Colonic mucosa (tissue), 4 donors: ENCODE measurements around the gene TIMM8A. TPM values are rescaled to one million over a fixed set of nuclear protein-coding genes. Genes with fewer than 3 reads are reported as not detected.

Experiments
- DNase-seq: peaks from one replicate; pipeline ENCODE4 v3.0.0-alpha.2; 2020
- H3K27ac ChIP-seq: fragments of 200-600 bp; one replicate; pipeline ENCODE4 v1.8.0; 2021
- H3K27me3 ChIP-seq: fragments of 200-600 bp; one replicate; pipeline ENCODE4 v1.8.0; 2021
- H3K36me3 ChIP-seq: fragments of 200-600 bp; one replicate; pipeline ENCODE4 v1.8.0; 2021
- H3K4me1 ChIP-seq: fragments of 200-600 bp; one replicate; pipeline ENCODE4 v1.8.0; 2021; ENCODE audit warnings: mild to moderate bottlenecking
- H3K4me3 ChIP-seq: fragments of 200-600 bp; one replicate; pipeline ENCODE4 v1.8.0; 2021
- H3K9ac ChIP-seq, 2 donors: one replicate each; pipeline ENCODE4 v1.7.0; 2013; ENCODE audit warnings: control low read depth in 2 of 2, low read depth in 2 of 2, low read length in 2 of 2
- H3K9me3 ChIP-seq: fragments of 200-600 bp; one replicate; pipeline ENCODE4 v1.8.0; 2021
- intact Hi-C: fragments of 100-400 bp; cut with DNase I; formaldehyde crosslinking; loops from one replicate; pipeline ENCODE4 v1.14.1; 2022
- total RNA-seq, 2 donors: library from RNA; stranded (reverse); fragmentation: NEBNext Ultra II Directional in 1 of 2; extraction: Animal tissue kit (Norgen Biotek cat#: 25700) in 1 of 2; gene quantifications; one replicate each; pipeline ENCODE4 v1.2.1, GENCODE V29; 2021
- TF ChIP-seq, protein P1 (sequence below): fragments of 200-600 bp; IDR thresholded peaks from one replicate; pipeline ENCODE4 v1.8.0; 2022; ENCODE audit warnings: antibody characterized with exemption, mild to moderate bottlenecking
- donor health status: healthy.
- donor health status: DM: no; HTN: no; CAD: no.
- donor health status: DM: no; HTN: no; CAD: no.

The TIMM8A gene
- total RNA-seq, 2 donors from 2014 or later, result 9.4 to 22.9 TPM

DNA sequence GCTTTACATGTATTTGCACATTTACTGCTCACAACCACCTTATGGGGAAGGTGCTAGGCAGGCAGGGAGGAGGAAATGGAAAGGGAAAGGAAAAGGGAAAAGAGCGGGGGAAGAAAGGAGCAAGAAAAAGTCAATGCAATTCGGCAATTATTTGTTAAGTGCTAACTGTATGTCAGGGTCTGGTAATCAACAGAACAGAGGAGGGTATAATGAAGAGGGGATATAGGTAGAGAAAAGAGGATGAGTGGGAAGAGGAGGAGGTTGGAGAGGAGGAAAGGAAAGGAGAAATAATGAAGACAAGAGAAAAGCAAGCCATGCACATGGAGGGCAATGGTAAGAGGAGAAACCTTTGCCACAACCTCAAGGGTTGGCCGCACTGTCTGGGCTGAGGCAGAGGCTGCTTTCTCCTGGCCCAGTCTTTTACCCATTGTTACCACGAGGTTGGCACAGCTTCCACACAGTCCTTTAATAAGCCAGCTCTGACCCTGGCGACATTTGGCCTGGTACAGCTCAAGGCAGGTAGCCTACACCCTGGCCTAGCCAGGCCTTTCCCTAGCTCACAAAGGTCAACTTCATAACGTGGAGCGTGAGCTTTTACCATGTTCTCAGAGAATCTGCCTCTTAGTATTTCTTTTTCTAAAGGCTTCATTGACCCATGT is 36.6 kb upstream of the TIMM8A start:
- peaks cover 3% of the 10 kb centered on the region for H3K27me3 ChIP-seq
- TF ChIP-seq, protein P1, sequence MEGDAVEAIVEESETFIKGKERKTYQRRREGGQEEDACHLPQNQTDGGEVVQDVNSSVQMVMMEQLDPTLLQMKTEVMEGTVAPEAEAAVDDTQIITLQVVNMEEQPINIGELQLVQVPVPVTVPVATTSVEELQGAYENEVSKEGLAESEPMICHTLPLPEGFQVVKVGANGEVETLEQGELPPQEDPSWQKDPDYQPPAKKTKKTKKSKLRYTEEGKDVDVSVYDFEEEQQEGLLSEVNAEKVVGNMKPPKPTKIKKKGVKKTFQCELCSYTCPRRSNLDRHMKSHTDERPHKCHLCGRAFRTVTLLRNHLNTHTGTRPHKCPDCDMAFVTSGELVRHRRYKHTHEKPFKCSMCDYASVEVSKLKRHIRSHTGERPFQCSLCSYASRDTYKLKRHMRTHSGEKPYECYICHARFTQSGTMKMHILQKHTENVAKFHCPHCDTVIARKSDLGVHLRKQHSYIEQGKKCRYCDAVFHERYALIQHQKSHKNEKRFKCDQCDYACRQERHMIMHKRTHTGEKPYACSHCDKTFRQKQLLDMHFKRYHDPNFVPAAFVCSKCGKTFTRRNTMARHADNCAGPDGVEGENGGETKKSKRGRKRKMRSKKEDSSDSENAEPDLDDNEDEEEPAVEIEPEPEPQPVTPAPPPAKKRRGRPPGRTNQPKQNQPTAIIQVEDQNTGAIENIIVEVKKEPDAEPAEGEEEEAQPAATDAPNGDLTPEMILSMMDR, result no peak
- DNase-seq, result no peak
- H3K9me3 ChIP-seq, result no peaks in the 10 kb centered on the region
- intact Hi-C loops, result no loop called here
- H3K9ac ChIP-seq, result no peak overlapping the region
- H3K4me3 ChIP-seq, result no peak overlapping the region
- no peaks in the 10 kb centered on the region for H3K4me1 ChIP-seq
- no peaks in the 10 kb centered on the region for H3K36me3 ChIP-seq
- no peak overlapping the region for H3K27ac ChIP-seq

GRCh38 chrX:101383679-101384205 is 35.2 kb upstream of the TIMM8A start:
- TF ChIP-seq, protein P1, result no peak
- DNase-seq, result no peak
- no peaks in the 10 kb centered on the region for H3K4me1 ChIP-seq
- no peak overlapping the region for H3K27ac ChIP-seq
- H3K9me3 ChIP-seq, result no peaks in the 10 kb centered on the region
- peaks cover 3% of the 10 kb centered on the region for H3K27me3 ChIP-seq
- H3K9ac ChIP-seq, result no peak overlapping the region
- intact Hi-C loops, result no loop called here
- H3K4me3 ChIP-seq, result no peak overlapping the region
- no peaks in the 10 kb centered on the region for H3K36me3 ChIP-seq

DNA sequence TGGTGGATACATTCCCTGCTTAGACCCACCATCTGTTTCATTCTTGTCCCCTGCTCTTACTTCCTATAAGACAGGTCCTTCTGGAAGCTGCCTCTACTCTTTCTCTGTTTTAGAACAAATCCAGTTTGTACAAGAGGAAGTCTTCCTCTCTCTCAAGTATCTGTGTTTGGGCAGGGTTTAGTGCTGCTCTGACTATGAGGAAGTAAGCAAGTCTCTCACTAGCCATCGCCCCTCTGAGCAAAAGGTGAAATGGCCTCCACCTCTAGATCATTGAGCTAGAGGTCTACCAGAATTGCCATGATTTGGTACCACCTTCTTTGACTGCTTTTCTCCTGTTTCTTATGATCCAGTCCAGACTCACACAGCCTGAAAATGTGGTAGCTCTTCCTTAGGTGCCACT is 29.0 kb upstream of the TIMM8A start:
- TF ChIP-seq, protein P1, result no peak
- Histone ChIP-seq H3K27ac (no peak overlapping the region), H3K9ac (no peak overlapping the region), H3K9me3 (no peaks in the 10 kb centered on the region), H3K27me3 (no peaks in the 10 kb centered on the region), H3K4me3 (no peak overlapping the region), H3K36me3 (no peaks in the 10 kb centered on the region), H3K4me1 (no peaks in the 10 kb centered on the region)
- DNase-seq, result no peak
- intact Hi-C loops, result no loop called here

GRCh38 chrX:101370888-101371504 is 22.5 kb upstream of the TIMM8A start:
- Histone ChIP-seq H3K9me3 (no peaks in the 10 kb centered on the region), H3K4me3 (no peak overlapping the region), H3K36me3 (no peaks in the 10 kb centered on the region), H3K4me1 (no peaks in the 10 kb centered on the region), H3K9ac (no peak overlapping the region), H3K27ac (no peak overlapping the region), H3K27me3 (no peaks in the 10 kb centered on the region)
- no peak for DNase-seq
- intact Hi-C loops, result no loop called here
- TF ChIP-seq, protein P1, result no peak

- Histone ChIP-seq H3K4me1 (no peaks in the 10 kb centered on the region), H3K9me3 (no peaks in the 10 kb centered on the region), H3K9ac (no peak overlapping the region), H3K36me3 (no peaks in the 10 kb centered on the region), H3K27ac (no peak overlapping the region), H3K4me3 (no peak overlapping the region), H3K27me3 (no peaks in the 10 kb centered on the region)
- TF ChIP-seq, protein P1, result no peak
- DNase-seq, result no peak
- intact Hi-C loops, result no loop called here
These were observed 21.1 kb upstream of the TIMM8A start for GRCh38 chrX:101369687-101370086.
